K562 (cell line): ENCODE results near the gene WSCD2. TPM values are rescaled to one million over a fixed set of nuclear protein-coding genes. Genes with fewer than 3 reads are reported as not detected.

Source experiments
- CBX8 ChIP-seq: fragments of 200-600 bp; sonication (generic); IDR thresholded peaks from 2 replicates; pipeline ENCODE4 v1.6.1; 2012; ENCODE audit warnings: borderline replicate concordance, mixed run types, low read depth, mild to moderate bottlenecking, moderate library complexity, mixed read lengths, low read length, control low read depth, inconsistent platforms; ENCODE audit not compliant: poor library complexity, severe bottlenecking; ENCODE audit errors: extremely low read depth
- ELF2 ChIP-seq: fragments of 250-450 bp; sonication (Bioruptor Pico); IDR thresholded peaks from 2 replicates; pipeline ENCODE4 v1.5.0; 2021; ENCODE audit warnings: mild to moderate bottlenecking
- FOSL1 ChIP-seq: fragments of 200-800 bp; sonication (Bioruptor generic); conservative IDR thresholded peaks from 2 replicates; pipeline ENCODE4 v1.6.1; 2016; ENCODE audit warnings: missing genetic modification characterization, missing compliant biosample characterization
- FOXJ2 ChIP-seq: fragments of 200-800 bp; sonication (Bioruptor generic); IDR thresholded peaks from 2 replicates; pipeline ENCODE4 v1.6.1; 2016; ENCODE audit warnings: missing genetic modification characterization, missing compliant biosample characterization
- MAFG ChIP-seq: fragments of 450-650 bp; conservative IDR thresholded peaks from 2 replicates; pipeline ENCODE4 v1.6.1; 2016; ENCODE audit warnings: missing genetic modification characterization, missing compliant biosample characterization
- MAFK ChIP-seq: IDR thresholded peaks from 2 replicates; pipeline ENCODE4 v1.6.1; 2011; ENCODE audit warnings: low read length, improper control_type of control experiment
- RB1 ChIP-seq: fragments of 450-650 bp; IDR thresholded peaks from 2 replicates; pipeline ENCODE4 v1.6.1; 2017; ENCODE audit warnings: low read depth, mild to moderate bottlenecking
- RBM14 ChIP-seq: fragments of 200-400 bp; formaldehyde crosslinking; IDR thresholded peaks from 2 replicates; pipeline ENCODE4 v1.6.1; 2018; ENCODE audit warnings: low read depth, mild to moderate bottlenecking, low read length, moderate library complexity, borderline replicate concordance; ENCODE audit not compliant: insufficient read depth
- RBM25 ChIP-seq: fragments of 200-400 bp; formaldehyde crosslinking; IDR thresholded peaks from 2 replicates; pipeline ENCODE4 v1.6.1; 2018; ENCODE audit warnings: low read length, low read depth, moderate library complexity; ENCODE audit not compliant: severe bottlenecking
- SAFB2 ChIP-seq: fragments of 200-400 bp; formaldehyde crosslinking; IDR thresholded peaks from 2 replicates; pipeline ENCODE4 v1.6.1; 2018; ENCODE audit warnings: borderline replicate concordance, low read length, low read depth, moderate library complexity; ENCODE audit not compliant: severe bottlenecking
- ZFP1 ChIP-seq: fragments of 450-650 bp; formaldehyde crosslinking; IDR thresholded peaks from 2 replicates; pipeline ENCODE4 v1.4.0; 2020; ENCODE audit warnings: mild to moderate bottlenecking, mixed read lengths
- ZNF23 ChIP-seq: fragments of 250-450 bp; sonication (Bioruptor Pico); IDR thresholded peaks from 2 replicates; pipeline ENCODE4 v1.4.0; 2020; ENCODE audit warnings: mild to moderate bottlenecking
- ZNF239 ChIP-seq: fragments of 250-450 bp; sonication (Bioruptor Pico); IDR thresholded peaks from 2 replicates; pipeline ENCODE4 v1.4.0; 2020; ENCODE audit warnings: mild to moderate bottlenecking
- ZNF311 ChIP-seq: fragments of 250-450 bp; sonication (Bioruptor Pico); IDR thresholded peaks from 2 replicates; pipeline ENCODE4 v1.4.0; 2020; ENCODE audit warnings: mild to moderate bottlenecking, moderate library complexity
- ZNF354B ChIP-seq: fragments of 250-450 bp; sonication (Bioruptor Pico); IDR thresholded peaks from 2 replicates; pipeline ENCODE4 v1.4.0; 2020
- ZNF766 ChIP-seq: fragments of 200-800 bp; sonication (Bioruptor generic); conservative IDR thresholded peaks from 2 replicates; pipeline ENCODE4 v1.6.1; 2016; ENCODE audit warnings: missing genetic modification characterization, missing compliant biosample characterization
- polyA plus RNA-seq, 8 experiments: library from polyadenylated mRNA; depleted of rRNA in 4 of 8; stranded (reverse) in 5 of 8; unstranded in 3 of 8; fragments of >200 nt; fragmentation: Nextera tagmentation in 2 of 8; fragmentation: Illumina TruSeq in 1 of 8; extraction: Ambion mirVana in 2 of 8; extraction: Trizol in 1 of 8; gene quantifications; 2 replicates each; pipeline versions ENCODE4 v1.2.1 to v1.2.3, GENCODE V29; 2011 to 2014; ENCODE audit warnings: inconsistent platforms in 1 of 8, missing spikeins in 1 of 8
- total RNA-seq, 7 experiments: library from RNA; depleted of rRNA in 6 of 7; stranded (reverse); fragments of >200 nt in 6 of 7; fragmentation: Illumina TruSeq in 2 of 7; extraction: Trizol in 2 of 7; gene quantifications; 2 replicates each; pipeline versions ENCODE4 v1.2.1 to v1.2.3, GENCODE V29; 2011 to 2021; ENCODE audit warnings: low replicate concordance in 1 of 7
- TF ChIP-seq, protein P1 (sequence below): fragments of 250-450 bp; sonication (Bioruptor Pico); IDR thresholded peaks from 2 replicates; pipeline ENCODE4 v1.5.0; 2021; ENCODE audit warnings: mild to moderate bottlenecking, borderline replicate concordance
- TF ChIP-seq, protein P2 (sequence below): fragments of 150-350 bp; conservative IDR thresholded peaks from 2 replicates; pipeline ENCODE4 v1.6.1; 2014; ENCODE audit warnings: low read length
- TF ChIP-seq, protein P3 (sequence below): fragments of 450-650 bp; conservative IDR thresholded peaks from 2 replicates; pipeline ENCODE4 v1.6.1; 2016; ENCODE audit warnings: missing genetic modification characterization, low read depth, mild to moderate bottlenecking, missing compliant biosample characterization, moderate library complexity
- TF ChIP-seq, protein P4 (sequence below): fragments of 450-650 bp; formaldehyde crosslinking; IDR thresholded peaks from 2 replicates; pipeline ENCODE4 v1.4.0; 2020; ENCODE audit warnings: mild to moderate bottlenecking, moderate library complexity

The WSCD2 gene
- total and polyA plus RNA-seq, 9 of the 15 experiments (the other 6 are each of a cell fraction or from before 2014, with no cell fraction given): 0.72 to 14.1 (median 4.0) TPM

DNA sequence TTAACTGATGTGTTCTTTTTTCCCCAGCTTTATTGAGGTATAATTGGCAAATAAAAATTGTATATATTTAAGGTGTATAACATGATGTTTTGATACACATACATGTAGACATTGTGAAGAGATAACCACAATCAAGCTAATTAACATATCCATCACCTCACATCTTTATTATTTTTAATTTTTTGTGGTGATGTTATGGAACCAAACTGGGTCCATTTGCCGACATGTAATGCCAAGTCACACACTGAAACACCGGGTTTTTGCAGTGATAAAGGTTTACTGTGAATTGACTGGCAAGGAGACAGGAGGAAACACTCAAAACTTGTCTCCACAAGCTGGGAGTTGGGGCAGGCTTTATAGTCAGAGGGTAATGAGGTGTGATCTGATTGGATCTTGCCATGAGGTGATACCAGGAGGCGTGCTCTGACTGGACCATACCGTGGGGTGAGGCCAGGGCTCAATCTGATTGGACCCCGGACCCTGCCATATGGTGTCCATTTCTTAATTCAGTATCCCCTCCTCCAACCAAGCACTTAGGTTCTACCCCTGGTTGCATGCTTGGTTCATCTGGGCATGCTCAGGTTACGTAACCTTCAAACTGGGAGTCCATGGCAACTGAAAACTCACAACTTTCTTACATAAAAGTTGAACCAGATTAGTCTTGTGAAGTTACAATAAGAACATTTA lies 11.8 kb upstream of the WSCD2 start (continued):
- TF ChIP-seq, protein P1, sequence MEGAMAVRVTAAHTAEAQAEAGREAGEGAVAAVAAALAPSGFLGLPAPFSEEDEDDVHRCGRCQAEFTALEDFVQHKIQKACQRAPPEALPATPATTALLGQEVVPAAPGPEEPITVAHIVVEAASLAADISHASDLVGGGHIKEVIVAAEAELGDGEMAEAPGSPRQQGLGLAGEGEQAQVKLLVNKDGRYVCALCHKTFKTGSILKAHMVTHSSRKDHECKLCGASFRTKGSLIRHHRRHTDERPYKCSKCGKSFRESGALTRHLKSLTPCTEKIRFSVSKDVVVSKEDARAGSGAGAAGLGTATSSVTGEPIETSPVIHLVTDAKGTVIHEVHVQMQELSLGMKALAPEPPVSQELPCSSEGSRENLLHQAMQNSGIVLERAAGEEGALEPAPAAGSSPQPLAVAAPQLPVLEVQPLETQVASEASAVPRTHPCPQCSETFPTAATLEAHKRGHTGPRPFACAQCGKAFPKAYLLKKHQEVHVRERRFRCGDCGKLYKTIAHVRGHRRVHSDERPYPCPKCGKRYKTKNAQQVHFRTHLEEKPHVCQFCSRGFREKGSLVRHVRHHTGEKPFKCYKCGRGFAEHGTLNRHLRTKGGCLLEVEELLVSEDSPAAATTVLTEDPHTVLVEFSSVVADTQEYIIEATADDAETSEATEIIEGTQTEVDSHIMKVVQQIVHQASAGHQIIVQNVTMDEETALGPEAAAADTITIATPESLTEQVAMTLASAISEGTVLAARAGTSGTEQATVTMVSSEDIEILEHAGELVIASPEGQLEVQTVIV (CRISPR knock-in tag): no peak
- TF ChIP-seq FOSL1 (tag) (peak; percentile 37; the same call in 1 of the 2 replicates), ZNF23 (CRISPR knock-in tag) (no peak), ZNF354B (CRISPR knock-in tag) (peak; percentile 19; the same call in 1 of the 2 replicates), MAFG (tag) (0 out of 2 replicates have a peak, but pooled peaks have one; percentile 5), ZNF239 (CRISPR knock-in tag) (peak; percentile 77), RBM25 (peak; percentile 81), ZNF766 (CRISPR knock-in tag) (peak; percentile 94), RB1 (no peak), MAFK (no peak), ZNF311 (0 out of 2 replicates have a peak, but pooled peaks have one; percentile 21), FOXJ2 (tag) (no peak), RBM14 (no peak), SAFB2 (no peak), CBX8 (no peak), ELF2 (CRISPR knock-in tag) (peak; percentile 81), ZFP1 (0 out of 2 replicates have a peak, but pooled peaks have one; percentile 18)
- TF ChIP-seq, protein P2, sequence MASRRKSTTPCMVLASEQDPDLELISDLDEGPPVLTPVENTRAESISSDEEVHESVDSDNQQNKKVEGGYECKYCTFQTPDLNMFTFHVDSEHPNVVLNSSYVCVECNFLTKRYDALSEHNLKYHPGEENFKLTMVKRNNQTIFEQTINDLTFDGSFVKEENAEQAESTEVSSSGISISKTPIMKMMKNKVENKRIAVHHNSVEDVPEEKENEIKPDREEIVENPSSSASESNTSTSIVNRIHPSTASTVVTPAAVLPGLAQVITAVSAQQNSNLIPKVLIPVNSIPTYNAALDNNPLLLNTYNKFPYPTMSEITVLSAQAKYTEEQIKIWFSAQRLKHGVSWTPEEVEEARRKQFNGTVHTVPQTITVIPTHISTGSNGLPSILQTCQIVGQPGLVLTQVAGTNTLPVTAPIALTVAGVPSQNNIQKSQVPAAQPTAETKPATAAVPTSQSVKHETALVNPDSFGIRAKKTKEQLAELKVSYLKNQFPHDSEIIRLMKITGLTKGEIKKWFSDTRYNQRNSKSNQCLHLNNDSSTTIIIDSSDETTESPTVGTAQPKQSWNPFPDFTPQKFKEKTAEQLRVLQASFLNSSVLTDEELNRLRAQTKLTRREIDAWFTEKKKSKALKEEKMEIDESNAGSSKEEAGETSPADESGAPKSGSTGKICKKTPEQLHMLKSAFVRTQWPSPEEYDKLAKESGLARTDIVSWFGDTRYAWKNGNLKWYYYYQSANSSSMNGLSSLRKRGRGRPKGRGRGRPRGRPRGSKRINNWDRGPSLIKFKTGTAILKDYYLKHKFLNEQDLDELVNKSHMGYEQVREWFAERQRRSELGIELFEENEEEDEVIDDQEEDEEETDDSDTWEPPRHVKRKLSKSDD: no peak
- TF ChIP-seq, protein P3, sequence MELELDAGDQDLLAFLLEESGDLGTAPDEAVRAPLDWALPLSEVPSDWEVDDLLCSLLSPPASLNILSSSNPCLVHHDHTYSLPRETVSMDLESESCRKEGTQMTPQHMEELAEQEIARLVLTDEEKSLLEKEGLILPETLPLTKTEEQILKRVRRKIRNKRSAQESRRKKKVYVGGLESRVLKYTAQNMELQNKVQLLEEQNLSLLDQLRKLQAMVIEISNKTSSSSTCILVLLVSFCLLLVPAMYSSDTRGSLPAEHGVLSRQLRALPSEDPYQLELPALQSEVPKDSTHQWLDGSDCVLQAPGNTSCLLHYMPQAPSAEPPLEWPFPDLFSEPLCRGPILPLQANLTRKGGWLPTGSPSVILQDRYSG: peak; percentile 97
- TF ChIP-seq, protein P4, sequence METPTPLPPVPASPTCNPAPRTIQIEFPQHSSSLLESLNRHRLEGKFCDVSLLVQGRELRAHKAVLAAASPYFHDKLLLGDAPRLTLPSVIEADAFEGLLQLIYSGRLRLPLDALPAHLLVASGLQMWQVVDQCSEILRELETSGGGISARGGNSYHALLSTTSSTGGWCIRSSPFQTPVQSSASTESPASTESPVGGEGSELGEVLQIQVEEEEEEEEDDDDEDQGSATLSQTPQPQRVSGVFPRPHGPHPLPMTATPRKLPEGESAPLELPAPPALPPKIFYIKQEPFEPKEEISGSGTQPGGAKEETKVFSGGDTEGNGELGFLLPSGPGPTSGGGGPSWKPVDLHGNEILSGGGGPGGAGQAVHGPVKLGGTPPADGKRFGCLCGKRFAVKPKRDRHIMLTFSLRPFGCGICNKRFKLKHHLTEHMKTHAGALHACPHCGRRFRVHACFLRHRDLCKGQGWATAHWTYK (CRISPR knock-in tag): peak; percentile 73
